Right renal cortex interstitium (tissue), 3 donors: ENCODE results near the gene CD96. TPM values are rescaled to one million over a fixed set of nuclear protein-coding genes. Genes with fewer than 3 reads are reported as not detected.
"Not testable (repeated sequence)": the region's sequence is repeated elsewhere in the genome, so short reads cannot be mapped to it uniquely, and the experiment has no call there.

Source experiments
- DNase-seq, 3 donors: peaks; one replicate each; pipeline ENCODE4 v3.0.0-alpha.2; 2013; ENCODE audit warnings: low read depth in 3 of 3, low spot score in 2 of 3
- polyA plus RNA-seq, 3 donors: library from polyadenylated mRNA; unstranded; fragments of 120-200 nt; gene quantifications; one replicate each; pipeline ENCODE4 v1.2.1, GENCODE V29; 2013; ENCODE audit not compliant: insufficient read length in 3 of 3

Gene CD96, protein sequence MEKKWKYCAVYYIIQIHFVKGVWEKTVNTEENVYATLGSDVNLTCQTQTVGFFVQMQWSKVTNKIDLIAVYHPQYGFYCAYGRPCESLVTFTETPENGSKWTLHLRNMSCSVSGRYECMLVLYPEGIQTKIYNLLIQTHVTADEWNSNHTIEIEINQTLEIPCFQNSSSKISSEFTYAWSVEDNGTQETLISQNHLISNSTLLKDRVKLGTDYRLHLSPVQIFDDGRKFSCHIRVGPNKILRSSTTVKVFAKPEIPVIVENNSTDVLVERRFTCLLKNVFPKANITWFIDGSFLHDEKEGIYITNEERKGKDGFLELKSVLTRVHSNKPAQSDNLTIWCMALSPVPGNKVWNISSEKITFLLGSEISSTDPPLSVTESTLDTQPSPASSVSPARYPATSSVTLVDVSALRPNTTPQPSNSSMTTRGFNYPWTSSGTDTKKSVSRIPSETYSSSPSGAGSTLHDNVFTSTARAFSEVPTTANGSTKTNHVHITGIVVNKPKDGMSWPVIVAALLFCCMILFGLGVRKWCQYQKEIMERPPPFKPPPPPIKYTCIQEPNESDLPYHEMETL
- polyA plus RNA-seq: 1 to 10 TPM in 2 of 3 donors, under 1 TPM in 1; 0.75 to 1.4 (median 1.2) TPM

DNA sequence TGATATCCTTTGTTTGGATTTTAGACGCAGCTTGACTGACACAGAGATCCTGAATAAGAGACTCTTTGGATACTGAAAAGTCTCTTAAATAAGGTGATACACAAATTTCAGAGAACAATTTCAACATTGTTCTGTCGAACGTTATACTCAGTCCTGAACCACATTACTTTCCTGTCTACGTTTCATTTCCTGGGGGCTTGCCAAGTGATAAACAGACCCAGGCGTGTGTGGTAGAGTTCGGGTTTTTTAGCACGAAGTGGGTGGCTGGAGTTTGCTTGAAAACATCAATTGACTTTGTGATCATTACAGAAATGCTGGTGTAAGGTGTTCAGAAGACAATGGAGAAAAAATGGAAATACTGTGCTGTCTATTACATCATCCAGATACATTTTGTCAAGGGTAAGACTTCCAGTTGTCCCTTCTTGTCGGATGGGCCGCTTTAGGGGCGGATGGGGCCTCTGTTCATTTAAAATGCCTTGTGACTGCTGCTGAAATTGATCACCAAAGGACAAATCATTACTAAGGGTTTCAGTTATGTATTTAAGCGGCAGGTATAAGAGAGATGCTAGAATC lies at the start of gene CD96:
TSS of gene CD96 (plus strand) at position 287 of the 573 bp plus-strand sequence. CDS start at position 339, 52 bp downstream.
- DNase-seq: no peak

GRCh38 chr3:111493276-111493675 lies 48.7 kb upstream of the CD96 start:
- DNase-seq: no peak

DNA sequence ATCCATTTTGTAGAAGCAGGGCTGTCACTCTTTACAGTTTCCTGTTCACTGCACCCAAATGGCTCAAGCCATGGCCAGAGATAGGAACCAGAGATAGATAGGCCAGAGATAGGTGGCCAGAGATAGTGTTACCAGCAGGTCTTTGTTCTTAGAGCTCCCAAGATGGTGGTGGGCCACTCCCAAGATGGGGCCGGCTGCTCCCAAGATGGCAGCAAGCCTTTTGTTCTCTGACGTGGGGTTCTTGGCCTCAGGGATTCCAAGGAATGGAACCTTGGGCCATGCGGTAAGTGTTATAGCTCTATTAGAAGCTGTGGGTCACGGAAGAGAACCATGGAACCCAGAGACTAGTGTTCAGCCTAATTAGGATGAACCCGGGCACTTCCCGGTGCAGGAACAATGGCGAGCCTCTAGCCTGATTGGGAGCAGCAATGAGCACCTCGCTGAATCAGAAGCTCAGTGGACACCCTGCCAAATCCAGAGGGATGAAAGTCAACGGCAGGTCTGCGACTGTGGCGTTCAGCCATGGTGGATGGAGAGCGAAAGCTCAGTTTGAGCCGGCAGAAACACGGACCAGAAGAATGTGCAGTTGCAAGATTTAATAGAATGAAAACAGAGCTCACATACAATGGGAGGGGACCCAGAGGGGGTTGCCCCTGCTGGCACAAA lies 45.0 kb upstream of the CD96 start:
- DNase-seq: no peak

DNA sequence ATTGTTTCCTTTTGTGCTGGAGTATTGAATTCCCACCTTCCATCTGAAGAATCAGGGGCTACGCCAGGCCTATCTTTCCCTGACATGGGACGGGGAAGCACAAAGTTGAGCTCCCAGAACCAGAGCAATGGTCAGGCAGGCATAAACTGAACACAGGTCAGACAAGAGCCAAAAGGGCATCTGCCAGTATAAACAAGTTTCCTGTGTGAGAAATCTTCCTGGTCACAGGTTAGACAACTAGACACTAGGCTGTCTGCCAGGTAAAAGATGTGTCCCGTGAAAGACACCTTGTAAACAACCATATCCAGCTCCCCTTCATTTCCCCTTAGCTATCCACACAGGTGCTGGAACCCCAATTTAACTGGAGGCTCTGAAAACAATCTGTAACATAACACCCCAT lies 44.0 kb upstream of the CD96 start:
- DNase-seq: no peak

- no peak for DNase-seq
Observed at GRCh38 chr3:111506435-111506834, 35.6 kb upstream of the CD96 start.

DNA sequence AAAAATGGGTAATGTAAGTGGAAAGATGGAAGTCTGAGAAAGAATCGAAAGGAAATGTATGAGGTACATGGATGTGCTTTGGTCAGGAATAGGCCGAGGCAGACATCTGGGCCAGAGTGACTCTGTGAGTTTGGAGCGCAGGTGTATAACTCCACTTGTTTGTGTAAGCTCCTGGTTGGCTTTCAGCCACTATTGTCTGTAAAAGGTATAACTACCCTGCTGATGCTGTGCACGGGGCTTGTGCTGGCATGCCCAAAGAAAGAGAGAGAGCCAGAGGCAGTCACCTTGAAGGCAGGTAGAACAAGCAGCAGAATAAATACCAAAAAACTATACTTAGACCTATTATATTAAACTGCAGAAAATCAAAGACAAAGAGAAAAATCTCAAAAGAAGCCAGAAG lies 32.7 kb upstream of the CD96 start:
- no peak for DNase-seq

DNA sequence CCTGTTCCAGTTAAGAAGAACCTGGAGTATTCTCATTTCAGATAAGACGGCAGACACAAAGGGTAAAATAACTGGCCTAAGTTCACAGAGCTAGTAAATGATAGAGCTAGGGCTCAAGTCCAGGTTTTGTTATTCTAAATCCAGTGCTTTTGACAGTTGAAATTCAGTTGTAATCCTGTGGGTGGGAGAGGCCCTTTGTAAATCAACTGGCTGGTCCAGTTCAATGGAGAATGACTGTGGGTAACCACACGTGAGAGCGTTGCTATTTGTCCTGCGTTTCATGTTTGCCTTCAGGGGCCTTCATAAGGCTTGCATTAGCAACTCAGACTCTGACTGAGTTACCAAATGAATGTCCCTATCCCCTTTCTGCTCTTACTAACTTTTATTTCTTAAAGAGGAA lies 24.2 kb upstream of the CD96 start:
- no peak for DNase-seq

GRCh38 chr3:111519178-111519855 lies 22.7 kb upstream of the CD96 start:
- DNase-seq: no peak

- DNase-seq: no peak
Observed at GRCh38 chr3:111521891-111522290, 20.1 kb upstream of the CD96 start.

DNA sequence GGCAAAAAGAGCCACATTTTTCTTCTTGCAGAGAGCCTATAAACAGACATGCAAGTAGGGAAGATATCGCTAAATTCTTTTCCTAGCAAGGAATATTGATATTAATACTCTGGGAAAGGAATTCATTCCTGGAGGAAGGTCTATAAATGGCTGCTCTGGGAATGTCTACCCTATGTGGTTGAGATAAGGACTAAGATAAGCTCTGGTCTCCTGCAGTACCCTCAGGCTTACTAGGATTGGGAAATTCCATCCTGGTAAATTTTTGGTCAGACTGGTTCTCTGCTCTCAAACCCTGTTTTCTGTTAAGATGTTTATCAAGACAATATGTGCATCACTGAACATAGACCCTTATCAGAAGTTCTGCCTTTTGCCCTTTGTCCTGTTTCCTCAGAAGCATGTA lies 17.5 kb upstream of the CD96 start:
- not testable (repeated sequence) for DNase-seq

GRCh38 chr3:111531446-111531845 lies 10.6 kb upstream of the CD96 start:
- no peak for DNase-seq

- no peak for DNase-seq
Observed at GRCh38 chr3:111534701-111535100, 7.3 kb upstream of the CD96 start.

- DNase-seq: no peak
Observed at GRCh38 chr3:111538111-111538510, 3.9 kb upstream of the CD96 start.

- no peak for DNase-seq
Observed at GRCh38 chr3:111538681-111539083, 3.3 kb upstream of the CD96 start.

DNA sequence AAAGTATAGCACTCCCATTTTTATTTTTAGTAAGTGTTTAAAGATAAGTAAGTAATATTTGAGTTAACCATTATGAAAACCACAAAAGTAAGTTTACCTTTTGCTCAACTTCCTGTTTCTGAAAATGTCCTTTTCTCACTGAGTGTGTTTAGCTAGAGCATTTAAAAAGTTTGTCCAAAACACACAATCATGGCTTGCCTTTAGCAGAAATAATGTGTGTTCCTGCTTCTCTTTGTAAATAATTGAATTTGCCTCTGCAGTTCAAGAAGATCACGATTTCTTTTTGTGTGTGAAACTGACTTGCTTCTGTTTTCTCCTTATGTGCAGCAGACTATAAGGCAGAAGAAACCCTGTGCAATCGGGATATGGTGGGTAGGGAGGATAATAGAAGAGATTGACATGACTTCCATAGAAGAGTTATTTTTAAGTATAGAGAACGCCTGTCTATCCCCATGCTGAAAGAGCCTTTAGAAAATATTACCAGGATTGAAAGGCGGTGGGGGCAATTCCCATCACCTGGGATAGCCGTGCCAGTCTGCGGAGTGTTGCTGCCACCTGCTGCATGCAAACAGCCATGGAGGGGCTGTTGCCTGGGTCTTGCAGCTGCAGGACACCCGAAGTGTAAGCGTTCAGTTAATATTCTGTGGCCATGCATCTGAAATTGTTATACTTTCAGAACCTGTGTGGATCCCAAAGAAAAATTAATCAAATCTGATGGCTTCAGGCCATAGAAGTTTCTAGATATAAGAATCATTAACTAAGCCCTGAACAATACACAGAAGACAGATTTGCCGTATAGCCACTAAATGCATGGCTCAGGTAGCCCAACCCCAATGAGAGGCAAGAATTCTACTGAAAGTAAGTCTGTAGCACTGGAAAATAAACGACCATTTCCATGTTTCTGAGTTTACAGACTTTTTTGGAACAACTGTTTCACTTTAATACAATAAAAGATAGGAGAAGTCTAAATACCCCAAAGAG lies 2.4 kb upstream of the CD96 start:
- DNase-seq: peak; percentile 23 to 38 (median 31)

DNA sequence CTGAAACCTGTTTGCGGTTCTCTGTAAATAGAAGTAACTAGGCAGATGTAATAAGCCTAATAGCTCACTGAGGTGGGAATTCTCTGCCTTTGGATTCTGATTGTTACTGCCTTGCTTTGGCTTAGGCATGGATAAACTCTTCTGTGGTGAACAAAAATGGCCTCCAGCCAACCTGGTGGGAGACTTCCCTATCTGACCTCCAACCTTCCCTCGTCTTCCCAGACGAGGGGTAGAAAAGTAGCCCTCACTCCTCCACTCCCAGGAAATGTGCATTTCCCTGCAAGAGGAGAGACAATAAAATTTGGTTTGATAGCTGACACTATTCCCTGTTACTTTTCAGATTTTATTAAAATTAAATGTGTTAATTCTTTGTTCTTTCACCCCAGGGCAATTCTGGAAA lies 606 bp upstream of the CD96 start:
- no peak for DNase-seq

- no peak for DNase-seq
Observed at GRCh38 chr3:111542611-111543300, 759 bp downstream of the CD96 start.

DNA sequence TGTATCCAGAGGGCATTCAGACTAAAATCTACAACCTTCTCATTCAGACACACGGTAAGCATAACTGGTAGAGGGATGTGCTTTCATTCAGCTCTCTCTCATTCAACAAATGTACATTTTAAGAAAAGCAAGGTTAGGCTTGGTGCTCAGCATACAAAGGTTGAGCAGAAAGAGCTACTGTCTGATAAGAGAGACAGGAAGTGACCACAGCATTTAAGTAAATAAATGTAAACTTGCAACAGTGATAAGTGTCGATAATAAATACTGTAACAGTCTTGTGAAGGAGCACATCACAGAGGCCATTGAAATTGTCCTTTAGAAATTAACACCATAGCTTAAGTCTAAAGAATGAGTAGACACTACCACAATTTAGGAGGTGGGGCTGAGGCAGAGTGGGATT lies 3.4 kb downstream of the CD96 start:
- DNase-seq: no peak

GRCh38 chr3:111547631-111548030 lies 5.6 kb downstream of the CD96 start:
- DNase-seq: no peak
